22Rv1 (cell line): Measurements from ENCODE around the gene DLG5.
A peak's percentile ranks its signal among the peaks of the same experiment; 100 is the strongest.

Experiments used
- H3K27ac ChIP-seq: fragments of 450-650 bp; 2 replicates; pipeline ENCODE4 v1.5.1; 2017
- CTCF ChIP-seq: fragments of 450-650 bp; IDR thresholded peaks from 2 replicates; pipeline ENCODE4 v1.5.1; 2017; ENCODE audit warnings: mild to moderate bottlenecking
- ZFX ChIP-seq: fragments of 450-650 bp; IDR thresholded peaks from 2 replicates; pipeline ENCODE4 v1.6.1; 2017; ENCODE audit warnings: antibody characterized with exemption, borderline replicate concordance

DLG5 gene

GRCh38 chr10:77921395-77921794, 5.2 kb downstream of the DLG5 start:
- TF ChIP-seq ZFX: no peak
- no peak overlapping the region for H3K27ac ChIP-seq

- no peak for TF ChIP-seq CTCF
- no peak for TF ChIP-seq ZFX
- no peak overlapping the region; the same call in 1 of the 2 replicates for H3K27ac ChIP-seq
Measured at GRCh38 chr10:77920495-77920894, 6.1 kb downstream of the DLG5 start.

GRCh38 chr10:77919713-77920108, 6.8 kb downstream of the DLG5 start:
- peak overlapping the region; percentile 22; the same call in 1 of the 2 replicates for H3K27ac ChIP-seq
- TF ChIP-seq ZFX (no peak), CTCF (no peak)

- no peak overlapping the region for H3K27ac ChIP-seq
- no peak for TF ChIP-seq CTCF
Measured at GRCh38 chr10:77915319-77916105, 11.0 kb downstream of the DLG5 start.

- TF ChIP-seq ZFX (no peak), CTCF (no peak)
- H3K27ac ChIP-seq: no peak overlapping the region
Measured at GRCh38 chr10:77913090-77913489, 13.5 kb downstream of the DLG5 start.

- no peak overlapping the region for H3K27ac ChIP-seq
- TF ChIP-seq CTCF: no peak
- TF ChIP-seq ZFX: no peak
Measured at GRCh38 chr10:77912576-77912975, 14.0 kb downstream of the DLG5 start.

GRCh38 chr10:77911535-77912123, 14.9 kb downstream of the DLG5 start:
- no peak overlapping the region for H3K27ac ChIP-seq
- TF ChIP-seq ZFX (no peak), CTCF (no peak)
